Thymus (tissue), 11 donors: ENCODE data around the gene RERE. TPM values are rescaled to one million over a fixed set of nuclear protein-coding genes. Genes with fewer than 3 reads are reported as not detected.
"Not testable (repeated sequence)": the region's sequence is repeated elsewhere in the genome, so short reads cannot be mapped to it uniquely, and the experiment has no call there.

Experiments used
- DNase-seq, 9 donors: peaks; one replicate each; pipeline ENCODE4 v3.0.0-alpha.2; 2013; ENCODE audit warnings: low spot score in 9 of 9, low read depth in 6 of 9, missing footprints in 1 of 9
- H3K27ac ChIP-seq, 2 donors: one replicate each; pipeline ENCODE4 v1.5.1; 2013; ENCODE audit warnings: control low read depth in 1 of 2, low read depth in 1 of 2, low read length in 1 of 2, mild to moderate bottlenecking in 1 of 2, moderate library complexity in 1 of 2
- H3K27me3 ChIP-seq, 2 donors: one replicate each; pipeline ENCODE4 v1.5.1; 2013; ENCODE audit warnings: low read length in 1 of 2; ENCODE audit not compliant: control insufficient read depth in 2 of 2, insufficient read depth in 1 of 2
- H3K36me3 ChIP-seq, 2 donors: one replicate each; pipeline ENCODE4 v1.5.1; 2013; ENCODE audit warnings: low read length in 1 of 2, mild to moderate bottlenecking in 1 of 2, moderate library complexity in 1 of 2; ENCODE audit not compliant: control insufficient read depth in 2 of 2, insufficient read depth in 2 of 2
- H3K4me1 ChIP-seq, 2 donors: one replicate each; pipeline ENCODE4 v1.5.1; 2013; ENCODE audit warnings: low read length in 2 of 2; ENCODE audit not compliant: control insufficient read depth in 2 of 2, insufficient read depth in 2 of 2
- H3K4me3 ChIP-seq, 2 donors: one replicate each; pipeline ENCODE4 v1.5.1; 2013; ENCODE audit warnings: low read length in 2 of 2, control low read depth in 1 of 2, mild to moderate bottlenecking in 1 of 2
- H3K9me3 ChIP-seq, 2 donors: one replicate each; pipeline ENCODE4 v1.5.1; 2013; ENCODE audit warnings: low read length in 1 of 2, mild to moderate bottlenecking in 1 of 2; ENCODE audit not compliant: control insufficient read depth in 2 of 2, insufficient read depth in 1 of 2
- WGBS: extraction: QIAGEN DNeasy Blood & Tissue Kit; methylation state at CpG from one replicate; pipeline ENCODE4 v1.1.7; 2013; 5-methylcytosine and 5-hydroxymethylcytosine counted together
- polyA plus RNA-seq: library from polyadenylated mRNA; stranded (reverse); fragments of 200-250 nt; gene quantifications from one replicate; pipeline ENCODE4 v1.2.3, GENCODE V29; 2013
- total RNA-seq: library from RNA; stranded (reverse); fragments of 120-200 nt; gene quantifications from one replicate; pipeline ENCODE4 v1.2.4, GENCODE V29; 2013
- donor health status: healthy.

The RERE gene
- total and polyA plus RNA-seq, 2 donors = 22.9 to 37.7 TPM

DNA sequence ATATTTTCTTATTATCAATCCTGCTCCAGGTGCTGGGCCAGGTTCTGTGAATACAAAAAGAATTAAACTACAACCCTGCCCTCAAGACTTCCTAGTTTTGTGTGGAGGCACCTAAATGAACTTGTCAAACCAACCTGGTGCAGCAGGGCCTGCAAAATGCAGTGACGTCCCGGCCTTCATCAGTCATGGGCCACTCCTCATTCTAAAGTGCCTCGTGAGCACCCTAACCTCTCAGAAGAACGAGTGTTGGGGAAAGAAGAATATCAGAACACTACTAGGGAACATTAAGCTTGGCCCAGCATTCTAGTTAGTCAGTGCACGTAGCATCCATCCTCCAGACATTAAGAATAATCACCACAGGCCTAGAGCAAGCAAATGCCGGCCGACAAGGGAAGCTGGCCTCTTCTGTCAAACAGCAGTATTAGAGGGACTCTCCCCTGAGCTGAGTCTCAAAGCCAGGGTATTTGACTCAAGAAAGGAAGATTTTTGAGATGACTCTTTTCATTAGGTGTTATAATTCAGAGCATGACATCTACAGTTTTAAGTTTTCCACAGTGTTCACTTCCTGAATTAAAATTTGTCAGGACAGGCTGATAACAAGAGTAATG lies 361.6 kb downstream of the RERE start:
- Histone ChIP-seq H3K9me3 (no peaks in the 10 kb centered on the region), H3K36me3 (peaks cover 0 to 4% of the 10 kb centered on the region in 2 donors), H3K4me1 (peaks cover 2% of the 10 kb centered on the region in 2 donors), H3K27me3 (no peaks in the 10 kb centered on the region), H3K4me3 (no peak overlapping the region), H3K27ac (peak overlapping the region in 1 of 2 donors; percentile 65)
- no peak for DNase-seq
- 98% methylated on average over 7 of the region's 7 CpGs for WGBS

DNA sequence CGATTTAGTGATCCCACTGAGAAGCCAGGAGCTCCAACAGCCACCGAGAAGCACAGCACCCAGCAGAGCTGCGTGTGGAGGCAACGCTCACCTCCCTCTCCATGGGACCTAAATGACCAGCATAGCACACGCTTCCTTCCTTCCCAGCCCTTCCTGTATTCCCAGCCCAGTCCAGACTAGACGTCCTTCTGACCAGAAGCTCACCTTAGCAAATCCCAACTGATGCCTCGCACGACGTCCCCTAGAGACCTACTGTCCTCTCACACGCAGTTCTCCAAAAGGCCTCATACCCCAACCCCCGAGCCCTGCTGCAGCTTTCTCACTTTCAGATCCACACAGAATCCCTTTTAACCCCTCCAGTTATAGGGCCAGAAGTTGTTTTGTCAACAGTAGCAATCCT lies 367.1 kb downstream of the RERE start:
- Histone ChIP-seq H3K36me3 (peaks cover 0 to 4% of the 10 kb centered on the region in 2 donors), H3K9me3 (no peaks in the 10 kb centered on the region), H3K4me3 (no peak overlapping the region), H3K27me3 (no peaks in the 10 kb centered on the region), H3K4me1 (peaks cover 2 to 11% of the 10 kb centered on the region in 2 donors), H3K27ac (no peak overlapping the region)
- 96% methylated on average over 11 of the region's 11 CpGs for WGBS
- DNase-seq = no peak

DNA sequence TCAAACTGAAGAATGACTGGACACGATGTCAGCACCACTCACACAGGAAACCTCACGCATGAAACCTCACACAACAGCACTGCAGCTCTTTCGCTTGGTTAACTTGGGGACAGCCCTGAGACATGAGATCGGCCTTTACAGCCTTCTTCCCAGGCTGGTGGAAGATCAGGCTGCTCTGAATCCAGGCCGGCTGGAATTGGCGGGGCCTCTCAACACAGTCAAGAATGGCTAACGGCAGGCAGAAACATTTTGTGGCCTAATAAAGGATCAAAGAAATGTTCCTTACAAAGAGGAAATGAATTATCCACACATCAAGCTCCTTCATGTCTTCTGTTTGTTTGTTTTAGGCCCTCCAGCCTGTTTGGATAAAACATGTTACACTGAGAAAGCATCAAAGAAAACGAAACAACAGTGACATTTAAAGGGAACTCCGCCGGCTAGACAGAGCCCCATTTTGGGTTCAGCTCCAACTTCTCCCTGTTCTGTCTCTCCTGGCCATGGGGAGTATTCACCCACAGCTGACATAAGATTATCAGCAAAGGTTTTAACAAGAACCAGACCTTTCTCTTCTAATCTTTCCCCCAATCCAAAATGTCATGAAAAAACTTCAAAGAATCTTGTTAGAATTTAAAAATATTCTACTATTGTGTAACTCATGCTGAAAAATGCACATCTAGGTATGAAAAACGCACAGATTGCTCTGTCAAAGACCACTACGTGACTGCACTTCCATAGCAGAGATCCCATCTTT lies 368.4 kb downstream of the RERE start:
- peaks cover 0 to 4% of the 10 kb centered on the region in 2 donors for H3K36me3 ChIP-seq
- no peak overlapping the region for H3K4me3 ChIP-seq
- H3K27ac ChIP-seq = peak overlapping the region in 1 of 2 donors; percentile 38
- no peaks in the 10 kb centered on the region for H3K27me3 ChIP-seq
- H3K9me3 ChIP-seq = no peaks in the 10 kb centered on the region
- H3K4me1 ChIP-seq = peaks cover 2 to 11% of the 10 kb centered on the region in 2 donors
- DNase-seq = peak in 1 of 9 donors; percentile 57
- 68% methylated on average over 12 of the region's 12 CpGs for WGBS

DNA sequence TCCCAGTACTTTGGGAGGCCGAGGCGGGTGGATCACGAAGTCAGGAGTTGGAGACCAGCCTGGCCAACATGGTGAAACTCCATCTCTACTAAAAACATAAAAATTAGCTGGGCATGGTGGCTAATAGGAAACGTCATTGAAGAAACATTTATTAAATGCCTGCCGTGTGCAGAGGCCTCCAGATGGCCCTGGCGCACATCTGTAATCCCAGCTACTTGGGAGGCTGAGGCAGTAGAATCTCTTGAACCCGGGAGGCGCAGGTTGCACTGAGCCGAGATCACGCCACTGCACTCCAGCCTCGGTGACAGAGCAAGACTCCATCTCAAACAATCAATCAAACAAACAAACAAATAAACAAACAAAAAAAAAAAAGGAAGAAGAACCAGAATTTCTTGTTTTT lies 368.9 kb downstream of the RERE start:
- not testable (repeated sequence) for H3K9me3 ChIP-seq, H3K4me3 ChIP-seq, H3K27me3 ChIP-seq, H3K36me3 ChIP-seq, DNase-seq
- Histone ChIP-seq H3K27ac (peak overlapping the region in 1 of 2 donors; percentile 38), H3K4me1 (peaks cover 2 to 11% of the 10 kb centered on the region in 2 donors)
- 95% methylated on average over 11 of the region's 11 CpGs for WGBS

DNA sequence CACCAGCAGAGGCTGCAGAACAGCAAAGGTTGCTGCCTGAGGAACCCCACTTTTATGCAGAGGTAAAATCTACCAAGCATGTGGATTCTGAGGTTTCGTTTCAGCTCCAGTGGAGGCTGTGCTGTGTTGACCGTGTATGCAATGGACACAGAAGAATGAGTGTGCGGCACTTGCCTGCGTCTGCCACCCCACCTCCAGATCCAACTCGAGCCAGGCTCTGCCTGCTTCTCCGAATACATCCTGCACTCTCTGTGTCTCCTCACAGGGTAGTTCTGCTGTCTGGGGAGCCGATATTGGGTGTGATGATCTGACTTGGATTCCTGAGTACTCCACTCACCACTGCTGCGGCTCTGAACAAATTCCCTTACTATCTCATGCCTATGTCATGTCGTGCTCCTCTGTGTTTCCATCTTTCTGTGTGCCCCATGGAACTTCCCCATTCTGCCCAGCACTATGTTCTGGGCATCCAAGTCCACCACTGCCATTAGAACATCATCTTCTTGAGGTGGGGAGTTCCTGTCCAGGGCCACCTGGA lies 369.8 kb downstream of the RERE start:
- Histone ChIP-seq H3K4me1 (peaks cover 2 to 11% of the 10 kb centered on the region in 2 donors), H3K27ac (no peak overlapping the region), H3K27me3 (no peaks in the 10 kb centered on the region), H3K36me3 (peaks cover 0 to 4% of the 10 kb centered on the region in 2 donors), H3K4me3 (no peak overlapping the region), H3K9me3 (no peaks in the 10 kb centered on the region)
- DNase-seq = no peak
- 93% methylated on average over 9 of the region's 9 CpGs for WGBS

DNA sequence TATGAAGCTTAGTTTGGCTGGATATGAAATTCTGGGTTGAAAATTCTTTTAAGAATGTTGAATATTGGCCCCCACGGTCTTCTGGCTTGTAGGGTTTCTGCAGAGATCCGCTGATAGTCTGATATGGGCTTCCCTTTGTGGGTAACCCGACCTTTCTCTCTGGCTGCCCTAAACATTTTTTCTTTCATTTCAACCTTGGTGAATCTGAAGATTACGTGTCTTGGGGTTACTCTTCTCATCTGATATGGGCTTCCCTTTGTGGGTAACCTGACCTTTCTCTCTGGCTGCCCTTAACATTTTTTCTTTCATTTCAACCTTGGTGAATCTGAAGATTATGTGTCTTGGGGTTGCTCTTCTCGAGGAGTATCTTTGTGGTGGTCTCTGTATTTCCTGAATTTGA lies 371.3 kb downstream of the RERE start:
- H3K9me3 ChIP-seq, DNase-seq, H3K27ac ChIP-seq, H3K27me3 ChIP-seq, H3K36me3 ChIP-seq, H3K4me3 ChIP-seq: not testable (repeated sequence)
- peaks cover 2 to 11% of the 10 kb centered on the region in 2 donors for H3K4me1 ChIP-seq
- 54% methylated on average over 5 of the region's 5 CpGs for WGBS

DNA sequence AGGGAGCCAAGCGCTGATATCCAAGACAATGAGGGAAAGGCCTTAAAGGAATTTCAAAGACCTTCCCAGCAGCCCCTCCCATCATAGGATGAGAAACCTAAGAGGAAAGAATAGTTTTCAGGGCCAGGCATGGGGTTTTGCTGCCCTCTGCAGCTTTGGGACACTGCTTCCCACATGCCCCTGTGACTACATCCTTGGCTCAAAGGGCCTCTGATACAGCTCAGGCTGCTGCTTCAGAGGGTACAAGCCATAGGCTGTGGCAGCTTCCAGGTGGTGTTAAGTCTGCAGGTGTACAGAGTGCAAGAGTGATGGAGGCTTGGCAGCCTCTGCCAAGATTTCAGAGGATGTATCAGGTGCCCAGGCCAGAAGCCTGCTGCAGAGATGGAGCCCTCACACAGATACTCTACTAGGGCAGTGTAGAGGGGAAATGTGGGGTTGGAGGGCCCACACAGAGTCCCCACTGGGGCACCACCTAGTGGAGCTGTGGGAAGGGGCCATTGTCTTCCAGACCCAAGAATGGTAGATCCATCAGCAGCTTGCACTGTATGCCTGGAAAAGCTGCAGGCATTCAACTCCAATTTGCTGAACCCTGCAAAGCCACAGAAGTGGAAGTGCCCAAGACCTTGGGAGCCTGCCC lies 373.8 kb downstream of the RERE start:
- 98% methylated on average over 1 of the region's 1 CpG for WGBS

DNA sequence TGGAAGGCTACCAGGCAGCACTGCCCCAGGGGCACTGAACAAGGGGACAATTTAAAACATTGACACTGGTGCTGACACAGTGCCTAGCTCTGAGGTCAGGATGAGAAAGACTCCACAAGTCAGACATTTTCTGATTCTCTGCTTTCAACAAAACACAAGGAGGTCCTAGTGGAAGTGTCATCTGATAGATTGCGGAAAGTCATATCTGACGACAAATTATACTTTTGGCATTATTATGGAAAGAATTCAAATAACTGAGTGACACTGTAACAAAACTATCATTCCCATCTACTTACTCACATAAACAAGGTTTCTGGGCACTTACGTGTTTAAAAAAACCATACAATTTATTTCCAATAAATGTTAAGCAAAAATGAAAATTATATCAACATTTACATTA lies 376.0 kb downstream of the RERE start:
- Histone ChIP-seq H3K4me1 (peaks cover 5 to 16% of the 10 kb centered on the region in 2 donors), H3K27ac (no peak overlapping the region), H3K4me3 (no peak overlapping the region), H3K9me3 (no peaks in the 10 kb centered on the region), H3K27me3 (no peaks in the 10 kb centered on the region), H3K36me3 (no peaks in the 10 kb centered on the region)
- 96% methylated on average over 3 of the region's 3 CpGs for WGBS
- DNase-seq = no peak

More for the DNA sequence above, 373.8 kb downstream of the RERE start:
- Histone ChIP-seq H3K36me3 (peaks cover 0 to 4% of the 10 kb centered on the region in 2 donors), H3K4me3 (no peak overlapping the region), H3K27me3 (no peaks in the 10 kb centered on the region), H3K4me1 (peaks cover 5 to 11% of the 10 kb centered on the region in 2 donors), H3K9me3 (no peaks in the 10 kb centered on the region), H3K27ac (no peak overlapping the region)
- peak in 1 of 9 donors; percentile 29 for DNase-seq
